C4-2B (cell line): Measurements from ENCODE around the gene GDF11.

Experiments
- ZFX ChIP-seq: fragments of 450-650 bp; IDR thresholded peaks from 2 replicates; pipeline ENCODE4 v1.6.1; 2017
- TF ChIP-seq, protein P1 (sequence below): fragments of 450-650 bp; conservative IDR thresholded peaks from 2 replicates; pipeline ENCODE4 v1.5.1; 2017; ENCODE audit warnings: mild to moderate bottlenecking

DNA sequence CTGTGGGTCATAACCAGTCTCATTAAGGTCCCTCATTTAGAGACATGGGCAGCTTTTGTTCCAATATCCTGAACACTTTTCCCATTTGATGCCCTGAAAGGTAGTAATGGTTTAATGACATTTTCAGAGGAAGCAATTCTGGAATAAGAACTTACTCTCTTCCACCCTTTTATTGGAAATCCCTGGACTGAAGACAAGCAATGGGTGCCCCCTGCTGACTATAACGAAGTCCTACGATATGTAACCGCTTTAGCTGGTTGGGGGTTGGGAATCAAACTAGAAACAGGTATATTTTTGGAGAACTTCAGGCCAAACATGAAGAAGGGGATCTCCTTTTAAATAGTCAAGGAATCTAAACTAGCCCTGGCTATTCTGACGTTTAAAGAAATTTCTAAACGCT lies 54.1 kb downstream of the GDF11 start:
- TF ChIP-seq, protein P1, sequence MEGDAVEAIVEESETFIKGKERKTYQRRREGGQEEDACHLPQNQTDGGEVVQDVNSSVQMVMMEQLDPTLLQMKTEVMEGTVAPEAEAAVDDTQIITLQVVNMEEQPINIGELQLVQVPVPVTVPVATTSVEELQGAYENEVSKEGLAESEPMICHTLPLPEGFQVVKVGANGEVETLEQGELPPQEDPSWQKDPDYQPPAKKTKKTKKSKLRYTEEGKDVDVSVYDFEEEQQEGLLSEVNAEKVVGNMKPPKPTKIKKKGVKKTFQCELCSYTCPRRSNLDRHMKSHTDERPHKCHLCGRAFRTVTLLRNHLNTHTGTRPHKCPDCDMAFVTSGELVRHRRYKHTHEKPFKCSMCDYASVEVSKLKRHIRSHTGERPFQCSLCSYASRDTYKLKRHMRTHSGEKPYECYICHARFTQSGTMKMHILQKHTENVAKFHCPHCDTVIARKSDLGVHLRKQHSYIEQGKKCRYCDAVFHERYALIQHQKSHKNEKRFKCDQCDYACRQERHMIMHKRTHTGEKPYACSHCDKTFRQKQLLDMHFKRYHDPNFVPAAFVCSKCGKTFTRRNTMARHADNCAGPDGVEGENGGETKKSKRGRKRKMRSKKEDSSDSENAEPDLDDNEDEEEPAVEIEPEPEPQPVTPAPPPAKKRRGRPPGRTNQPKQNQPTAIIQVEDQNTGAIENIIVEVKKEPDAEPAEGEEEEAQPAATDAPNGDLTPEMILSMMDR: peak; percentile 72
- TF ChIP-seq ZFX: no peak
